SJSA1 (cell line): ENCODE data around the gene RCC2. TPM values are rescaled to one million over a fixed set of nuclear protein-coding genes. Genes with fewer than 3 reads are reported as not detected.
"Not testable (repeated sequence)": the region's sequence is repeated elsewhere in the genome, so short reads cannot be mapped to it uniquely, and the experiment has no call there.

Source experiments
- DNase-seq, 2 experiments: peaks; one replicate each; pipeline ENCODE4 v3.0.0-alpha.2; 2015 to 2020; ENCODE audit warnings: low spot score in 2 of 2, low read depth in 1 of 2
- H3K27ac ChIP-seq: fragments of 250-450 bp; sonication (Bioruptor Pico); 2 replicates; pipeline ENCODE4 v1.5.1; 2020; ENCODE audit warnings: mild to moderate bottlenecking, moderate library complexity
- H3K27me3 ChIP-seq: fragments of 250-450 bp; sonication (Bioruptor Pico); replicated peaks from 2 replicates; pipeline ENCODE4 v1.5.1; 2020; ENCODE audit warnings: mild to moderate bottlenecking, moderate library complexity
- H3K36me3 ChIP-seq: fragments of 250-450 bp; sonication (Bioruptor Pico); 2 replicates; pipeline ENCODE4 v1.5.1; 2020; ENCODE audit warnings: mild to moderate bottlenecking
- H3K4me1 ChIP-seq: fragments of 250-450 bp; sonication (Bioruptor Pico); replicated peaks from 2 replicates; pipeline ENCODE4 v1.6.1; 2021; ENCODE audit warnings: mild to moderate bottlenecking
- H3K4me3 ChIP-seq: fragments of 250-450 bp; sonication (Bioruptor Pico); 2 replicates; pipeline ENCODE4 v1.5.1; 2020; ENCODE audit warnings: mild to moderate bottlenecking
- H3K9me3 ChIP-seq: fragments of 250-450 bp; sonication (Bioruptor Pico); replicated peaks from 2 replicates; pipeline ENCODE4 v1.5.1; 2020; ENCODE audit warnings: mild to moderate bottlenecking
- total RNA-seq: library from RNA; depleted of rRNA; stranded (reverse); fragments of >200 nt; shearing (Covaris generic); gene quantifications from 2 replicates; pipeline ENCODE4 v1.2.3, GENCODE V29; 2014

Gene RCC2
- total RNA-seq, 1 experiment from 2014 or later = 98.5 TPM

DNA sequence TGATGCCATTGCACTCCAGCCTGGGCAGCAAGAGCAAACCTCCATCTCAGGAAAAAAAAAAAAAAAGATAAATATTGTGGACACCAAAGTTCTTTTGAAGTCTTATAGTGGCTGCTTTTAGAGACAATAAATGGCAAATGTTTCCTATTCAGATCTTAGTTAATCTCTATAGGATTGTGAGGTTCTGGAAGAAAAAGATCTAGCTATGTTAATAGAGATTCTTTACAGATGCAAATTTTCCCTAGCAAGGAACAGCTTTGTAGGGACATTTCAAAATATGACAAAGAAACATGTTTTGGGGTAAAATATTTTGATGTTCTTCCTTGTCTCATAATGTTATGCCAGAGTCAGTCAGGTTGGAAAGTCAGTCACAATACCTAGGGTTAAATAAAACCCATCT, 24.5 kb upstream of the RCC2 start:
- no peak for DNase-seq
- Histone ChIP-seq H3K27me3 (no peaks in the 10 kb centered on the region), H3K27ac (no peak overlapping the region), H3K4me3 (no peak overlapping the region), H3K9me3 (no peaks in the 10 kb centered on the region), H3K4me1 (no peaks in the 10 kb centered on the region), H3K36me3 (no peaks in the 10 kb centered on the region)

DNA sequence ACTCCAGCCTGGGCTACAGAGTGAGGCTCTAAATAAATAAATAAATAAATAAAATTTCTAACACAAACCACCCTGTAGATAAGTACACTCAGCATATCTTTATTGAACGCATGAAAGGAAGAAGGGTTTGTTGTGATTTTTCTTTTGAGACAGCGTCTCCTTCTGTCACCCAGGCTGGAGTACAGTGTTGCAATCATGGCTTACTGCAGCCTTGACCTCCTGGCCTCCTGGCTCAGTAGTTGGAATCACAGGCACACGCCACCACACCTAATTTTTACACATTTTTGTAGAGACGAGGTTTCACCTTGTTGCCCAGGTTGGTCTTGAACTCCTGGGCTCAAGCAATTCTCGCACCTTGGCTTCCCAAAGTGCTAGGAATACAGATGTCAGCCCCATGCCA, 23.2 kb upstream of the RCC2 start:
- Histone ChIP-seq H3K36me3 (no peaks in the 10 kb centered on the region), H3K9me3 (no peaks in the 10 kb centered on the region), H3K4me3 (no peak overlapping the region), H3K4me1 (no peaks in the 10 kb centered on the region), H3K27me3 (no peaks in the 10 kb centered on the region), H3K27ac (no peak overlapping the region)
- no peak for DNase-seq

DNA sequence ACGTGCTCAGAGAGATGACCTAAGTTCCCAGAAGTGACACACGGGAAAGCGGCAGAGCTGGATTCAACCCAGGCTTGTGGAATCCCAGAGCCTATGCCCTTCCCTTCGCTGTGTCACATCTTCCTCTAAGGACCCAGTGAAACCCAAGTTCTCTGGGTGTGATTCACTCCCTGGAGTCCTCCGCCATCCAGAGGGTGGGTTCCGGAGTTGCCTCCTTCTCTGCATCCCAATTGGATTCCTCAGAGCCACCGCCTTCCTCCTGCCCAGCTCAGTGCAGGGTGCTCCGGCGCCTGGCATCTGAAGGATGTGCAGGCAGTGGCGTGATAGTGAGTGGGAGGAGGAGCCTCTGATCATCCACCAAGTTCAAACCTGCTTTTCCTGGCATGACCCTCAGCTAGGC, 20.7 kb upstream of the RCC2 start:
- H3K4me3 ChIP-seq = no peak overlapping the region
- no peaks in the 10 kb centered on the region for H3K27me3 ChIP-seq
- H3K27ac ChIP-seq = no peak overlapping the region
- DNase-seq = no peak
- H3K4me1 ChIP-seq = no peaks in the 10 kb centered on the region
- H3K36me3 ChIP-seq = no peaks in the 10 kb centered on the region
- H3K9me3 ChIP-seq = no peaks in the 10 kb centered on the region

DNA sequence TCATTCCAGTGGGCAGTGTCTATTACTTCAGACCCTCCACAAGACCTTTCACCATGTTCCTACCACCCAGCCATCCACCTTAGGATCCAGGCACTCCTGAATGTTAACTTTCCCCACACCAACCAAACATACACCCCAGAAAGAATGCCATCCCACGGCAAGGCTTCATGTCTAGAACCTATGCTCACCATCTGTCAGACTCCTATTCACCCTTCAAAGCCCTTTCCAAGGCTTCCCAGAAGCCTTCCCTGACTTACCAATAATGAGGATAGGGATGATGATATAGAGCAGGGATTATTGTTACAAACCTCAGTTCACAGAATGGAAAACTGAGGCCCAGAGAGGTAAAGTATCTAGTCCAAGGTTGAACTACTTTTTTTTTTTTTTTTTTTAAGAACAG, 19.3 kb upstream of the RCC2 start:
- H3K4me1 ChIP-seq = no peaks in the 10 kb centered on the region
- no peaks in the 10 kb centered on the region for H3K27me3 ChIP-seq
- no peak for DNase-seq
- no peak overlapping the region for H3K4me3 ChIP-seq
- H3K27ac ChIP-seq = no peak overlapping the region
- no peaks in the 10 kb centered on the region for H3K36me3 ChIP-seq
- H3K9me3 ChIP-seq = no peaks in the 10 kb centered on the region

DNA sequence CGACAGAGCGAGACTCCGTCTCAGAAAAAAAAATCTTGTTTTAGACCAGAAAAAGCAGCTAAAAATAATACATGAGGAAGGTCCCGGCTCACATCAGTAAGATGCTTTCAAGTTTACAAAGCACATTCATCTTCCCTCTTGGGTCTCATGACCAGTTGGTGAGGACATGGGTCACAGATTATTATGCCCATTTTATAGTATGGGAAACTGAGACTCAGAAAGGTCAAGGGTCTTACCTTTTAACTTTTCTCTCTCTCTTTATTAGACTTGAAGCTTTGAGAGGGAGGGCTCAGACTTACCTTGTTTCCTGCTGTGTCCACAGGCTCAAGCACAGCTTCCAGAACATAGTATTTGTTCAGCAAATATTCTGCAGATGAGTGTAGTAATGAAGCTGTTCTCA, 13.2 kb upstream of the RCC2 start:
- Histone ChIP-seq H3K27ac (no peak overlapping the region), H3K4me1 (no peaks in the 10 kb centered on the region), H3K9me3 (no peaks in the 10 kb centered on the region), H3K4me3 (no peak overlapping the region), H3K36me3 (no peaks in the 10 kb centered on the region), H3K27me3 (no peaks in the 10 kb centered on the region)
- DNase-seq = no peak

DNA sequence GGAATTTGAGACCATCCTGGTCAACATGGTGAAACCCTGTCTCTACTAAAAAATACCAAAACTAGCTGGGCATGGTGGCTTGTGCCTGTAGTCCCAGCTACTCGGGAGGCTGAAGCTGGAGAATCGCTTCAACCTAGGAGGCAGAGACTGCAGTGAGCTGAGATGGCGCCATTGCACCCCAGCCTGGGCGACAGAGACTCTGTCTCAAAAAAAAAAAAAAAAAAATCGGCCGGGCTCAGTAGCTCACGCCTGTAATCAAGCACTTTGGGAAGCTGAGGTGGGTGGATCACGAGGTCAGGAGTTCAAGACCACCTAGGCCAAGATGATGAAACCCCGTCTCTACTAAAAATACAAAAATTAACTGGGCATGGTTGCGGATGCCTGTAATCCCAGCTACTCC, 12.7 kb upstream of the RCC2 start:
- DNase-seq, H3K4me3 ChIP-seq, H3K27me3 ChIP-seq, H3K27ac ChIP-seq, H3K4me1 ChIP-seq, H3K36me3 ChIP-seq, H3K9me3 ChIP-seq: not testable (repeated sequence)

DNA sequence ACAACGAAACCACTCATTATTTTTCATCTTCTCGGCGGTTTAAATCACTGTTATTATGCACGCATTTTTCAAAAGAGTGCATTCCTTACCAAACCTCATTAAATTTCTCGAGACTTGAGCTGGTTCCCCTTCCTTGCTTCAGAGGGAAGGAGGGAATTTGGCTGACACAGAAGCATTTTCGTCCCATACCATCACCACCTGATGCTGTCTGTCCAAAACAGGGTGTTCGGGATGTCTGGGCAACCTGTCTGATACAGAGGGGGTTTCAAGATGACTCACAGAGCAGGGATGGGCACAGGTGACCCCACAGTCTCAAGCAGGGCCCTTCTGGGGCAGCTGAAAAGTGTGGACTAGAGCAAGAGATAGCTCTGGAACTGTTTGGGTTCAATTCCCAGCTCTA, 12.3 kb upstream of the RCC2 start:
- H3K4me3 ChIP-seq = no peak overlapping the region
- no peak for DNase-seq
- H3K9me3 ChIP-seq = no peaks in the 10 kb centered on the region
- H3K36me3 ChIP-seq = no peaks in the 10 kb centered on the region
- H3K27me3 ChIP-seq = no peaks in the 10 kb centered on the region
- no peak overlapping the region for H3K27ac ChIP-seq
- no peaks in the 10 kb centered on the region for H3K4me1 ChIP-seq

DNA sequence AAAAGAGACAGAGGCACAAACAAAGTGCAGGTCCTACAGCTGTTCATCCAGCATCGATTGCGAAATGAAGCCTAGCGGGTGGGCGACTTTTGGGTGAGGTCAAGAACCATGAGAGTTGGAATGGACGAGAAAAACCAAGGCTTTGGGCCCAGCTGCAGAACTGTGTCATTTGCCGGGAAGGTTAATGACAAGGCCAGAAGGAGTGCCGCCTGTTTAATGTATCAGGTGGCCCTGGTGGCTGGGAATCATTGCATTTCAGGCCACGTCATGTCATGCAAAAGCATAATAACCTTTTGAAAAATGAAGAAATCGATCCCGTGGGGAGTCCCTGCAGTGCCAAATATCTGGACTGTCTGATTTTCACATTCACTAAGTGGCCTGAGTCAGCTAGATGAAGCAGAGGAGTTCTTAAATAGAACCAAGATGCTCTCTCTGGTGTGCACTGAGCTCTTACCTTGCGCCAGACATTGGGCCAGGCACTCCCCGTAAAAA, 8.1 kb upstream of the RCC2 start:
- H3K27ac ChIP-seq = no peak overlapping the region
- no peaks in the 10 kb centered on the region for H3K27me3 ChIP-seq
- no peak for DNase-seq
- no peaks in the 10 kb centered on the region for H3K9me3 ChIP-seq
- H3K4me3 ChIP-seq = no peak overlapping the region
- H3K36me3 ChIP-seq = no peaks in the 10 kb centered on the region
- H3K4me1 ChIP-seq = peaks cover 13% of the 10 kb centered on the region

DNA sequence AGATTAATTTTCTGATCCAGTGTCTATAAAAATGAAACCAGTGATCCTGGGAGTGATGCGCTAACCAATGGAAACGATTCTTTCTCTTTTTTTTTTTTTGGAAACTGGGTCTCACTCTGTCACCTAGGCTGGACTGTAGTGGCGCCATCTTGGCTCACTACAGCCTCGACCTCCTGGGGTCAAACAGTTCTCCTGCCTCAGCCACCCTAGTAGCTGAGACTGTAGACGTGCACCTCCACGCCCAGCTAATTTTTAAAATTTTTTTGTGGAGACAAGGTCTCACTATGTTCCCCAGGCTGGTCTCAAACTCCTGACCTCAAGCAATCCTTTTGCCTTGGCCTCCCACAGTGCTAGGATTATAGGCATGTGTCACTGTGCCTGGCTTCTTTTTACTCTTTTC, 3.4 kb upstream of the RCC2 start:
- peaks cover 35% of the 10 kb centered on the region for H3K4me1 ChIP-seq
- peaks cover 7% of the 10 kb centered on the region for H3K36me3 ChIP-seq
- H3K27me3 ChIP-seq = no peaks in the 10 kb centered on the region
- DNase-seq = no peak
- H3K9me3 ChIP-seq = peaks cover 6% of the 10 kb centered on the region
- no peak overlapping the region for H3K4me3 ChIP-seq
- 0 out of 2 replicates have a peak overlapping the region, but pooled peaks have one; percentile 11 for H3K27ac ChIP-seq

DNA sequence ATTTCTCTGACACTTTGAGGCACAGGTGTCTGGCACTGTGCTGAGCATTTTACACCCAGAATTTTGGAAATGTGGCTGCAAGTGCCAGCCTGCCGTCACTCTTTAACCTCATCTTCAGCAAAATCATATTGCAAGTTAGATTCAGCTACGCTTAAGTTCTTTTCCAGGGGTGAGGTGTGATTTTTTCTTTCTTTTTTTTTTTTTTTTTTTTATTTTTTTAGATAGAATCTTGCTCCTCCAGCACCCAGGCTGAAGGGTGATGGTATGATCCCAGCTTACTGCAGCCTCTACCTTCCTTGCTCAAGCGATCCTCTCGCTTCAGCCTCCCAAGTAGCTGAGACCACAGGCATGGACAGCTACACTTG, 2.5 kb upstream of the RCC2 start:
- Histone ChIP-seq H3K27ac (no peak overlapping the region), H3K36me3 (peaks cover 12% of the 10 kb centered on the region), H3K9me3 (peaks cover 6% of the 10 kb centered on the region), H3K4me3 (no peak overlapping the region), H3K4me1 (peaks cover 38% of the 10 kb centered on the region), H3K27me3 (no peaks in the 10 kb centered on the region)
- no peak for DNase-seq

DNA sequence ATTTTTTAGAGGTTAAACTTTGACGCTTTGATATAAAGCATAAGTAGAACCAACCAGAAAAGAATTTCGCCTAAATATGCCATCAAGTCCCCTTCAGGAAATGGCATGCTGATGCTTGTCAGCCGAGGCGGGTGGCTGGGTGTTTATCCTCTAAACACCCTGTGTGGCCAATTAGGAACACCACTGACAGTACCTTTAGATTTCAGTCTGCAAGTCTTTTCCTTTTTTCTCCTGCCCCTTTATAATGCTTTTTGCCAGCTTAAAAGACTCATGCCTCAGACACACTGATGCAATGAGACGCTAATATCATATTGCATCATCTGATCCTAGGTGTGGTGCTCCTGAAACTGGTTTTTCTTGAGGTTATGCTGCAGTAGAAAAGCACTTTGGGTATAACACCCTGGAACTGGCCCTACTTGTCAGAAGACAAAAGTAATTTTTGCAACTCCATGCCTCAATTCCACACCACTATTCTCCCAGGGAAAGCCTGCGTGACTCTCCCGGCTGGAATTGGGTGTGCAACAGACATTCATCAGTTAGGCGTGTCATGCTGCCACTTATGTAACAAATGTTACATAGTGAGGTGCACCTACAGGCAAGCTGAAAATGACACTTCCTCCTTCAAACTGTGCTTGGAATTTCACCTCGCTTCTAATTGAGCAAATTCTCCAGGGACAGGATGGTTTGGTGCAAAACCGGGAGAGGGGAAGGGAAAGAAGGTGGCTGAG, 2.0 kb upstream of the RCC2 start:
- H3K4me1 ChIP-seq = peaks cover 44% of the 10 kb centered on the region
- H3K4me3 ChIP-seq = no peak overlapping the region
- peak overlapping the region; percentile 14; the same call in 1 of the 2 replicates for H3K27ac ChIP-seq
- H3K36me3 ChIP-seq = peaks cover 18% of the 10 kb centered on the region
- H3K9me3 ChIP-seq = peaks cover 6% of the 10 kb centered on the region
- peak in 1 of 2 experiments; percentile 28 for DNase-seq
- no peaks in the 10 kb centered on the region for H3K27me3 ChIP-seq

DNA sequence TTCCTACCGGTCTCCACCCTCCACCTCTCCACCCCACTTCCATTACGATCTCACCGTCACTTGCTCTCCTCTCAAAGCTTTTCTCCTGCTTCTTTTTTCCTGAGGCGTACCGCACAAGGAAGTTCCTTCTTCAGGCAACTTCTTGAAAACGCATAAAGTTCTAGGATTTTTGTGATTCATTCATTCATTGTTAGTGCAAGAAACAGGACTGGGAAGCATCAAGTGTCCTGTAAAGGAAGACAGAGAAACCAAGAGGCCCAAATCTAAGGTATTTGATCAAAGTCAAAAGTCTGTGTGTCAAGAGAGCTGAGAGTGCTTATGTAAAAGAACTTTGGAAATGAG, 1.3 kb upstream of the RCC2 start:
- Histone ChIP-seq H3K27me3 (no peaks in the 10 kb centered on the region), H3K36me3 (peaks cover 24% of the 10 kb centered on the region), H3K9me3 (peaks cover 6% of the 10 kb centered on the region), H3K4me3 (no peak overlapping the region), H3K27ac (no peak overlapping the region; the same call in 1 of the 2 replicates), H3K4me1 (peaks cover 44% of the 10 kb centered on the region)
- no peak for DNase-seq

DNA sequence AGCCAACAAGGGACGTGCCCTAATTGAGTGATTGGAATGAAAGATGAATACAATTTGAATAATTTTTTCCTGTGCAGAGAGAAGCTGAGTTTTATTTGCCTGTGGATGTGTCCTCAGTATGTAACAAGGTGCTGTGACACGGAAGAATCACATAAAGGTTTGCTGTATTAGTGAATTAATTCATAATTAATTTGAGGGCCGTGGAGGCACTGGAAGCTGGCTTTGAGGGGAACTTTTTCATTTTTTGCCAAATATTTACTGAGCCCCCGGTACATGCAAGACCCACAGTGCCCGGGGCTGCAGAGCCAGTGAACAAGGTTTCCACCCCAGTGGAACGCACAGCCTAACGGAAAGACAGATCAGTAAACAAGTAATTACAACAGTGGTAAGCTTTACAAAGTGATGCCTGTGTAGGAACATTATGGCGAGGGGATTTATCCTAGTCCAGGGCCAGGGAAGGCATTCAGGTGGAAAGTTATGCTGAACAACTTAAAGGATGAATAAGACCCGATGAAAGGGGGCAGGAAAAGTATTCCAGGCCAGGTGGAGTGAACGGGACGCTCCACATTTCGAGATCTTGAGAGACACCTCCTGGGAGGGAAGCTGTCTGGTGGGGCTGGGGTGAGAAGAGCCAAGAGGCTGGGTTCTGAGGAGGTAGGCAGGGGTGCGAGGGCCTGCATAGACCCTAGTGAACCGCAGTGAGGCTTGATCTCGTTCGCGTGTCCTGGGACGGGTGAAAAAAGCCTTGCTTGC, 773 bp upstream of the RCC2 start:
- Histone ChIP-seq H3K27me3 (no peaks in the 10 kb centered on the region), H3K4me3 (peak overlapping the region; percentile 99), H3K27ac (no peak overlapping the region), H3K36me3 (peaks cover 28% of the 10 kb centered on the region), H3K4me1 (peaks cover 44% of the 10 kb centered on the region), H3K9me3 (peaks cover 6% of the 10 kb centered on the region)
- DNase-seq = no peak
